Gastrocnemius medialis (tissue), 4 donors: ENCODE data around the gene KLHL15.

Experiments
- CTCF ChIP-seq, 5 experiments: fragments of 450-650 bp in 3 of 5; fragments of 200-600 bp in 2 of 5; sonication (generic) in 2 of 5; IDR thresholded peaks in 4 of 5; conservative IDR thresholded peaks in 1 of 5; 1 replicate in 4 of 5; 2 replicates in 1 of 5; pipeline ENCODE4 v1.5.1; 2016 to 2019; ENCODE audit warnings: antibody characterized with exemption in 5 of 5, mild to moderate bottlenecking in 3 of 5, moderate library complexity in 3 of 5
- POLR2A ChIP-seq, 2 donors: fragments of 450-650 bp; IDR thresholded peaks; one replicate each; pipeline ENCODE4 v1.6.1; 2017; ENCODE audit warnings: antibody characterized with exemption in 2 of 2, mild to moderate bottlenecking in 2 of 2, moderate library complexity in 2 of 2

GRCh38 chrX:23981711-23982110 is 45.3 kb downstream of the KLHL15 start:
- TF ChIP-seq POLR2A (IDR thresholded peaks at IDR 0.05) (no peak), CTCF (IDR thresholded peaks at IDR 0.05 in 4 of 5, conservative IDR thresholded peaks at IDR 0.05 in 1 of 5) (no peak)
